ENCODE measurements around the gene KLRC3.
"Not testable (repeated sequence)": the region's sequence is repeated elsewhere in the genome, so short reads cannot be mapped to it uniquely, and the experiment has no call there.

Gene KLRC3

DNA sequence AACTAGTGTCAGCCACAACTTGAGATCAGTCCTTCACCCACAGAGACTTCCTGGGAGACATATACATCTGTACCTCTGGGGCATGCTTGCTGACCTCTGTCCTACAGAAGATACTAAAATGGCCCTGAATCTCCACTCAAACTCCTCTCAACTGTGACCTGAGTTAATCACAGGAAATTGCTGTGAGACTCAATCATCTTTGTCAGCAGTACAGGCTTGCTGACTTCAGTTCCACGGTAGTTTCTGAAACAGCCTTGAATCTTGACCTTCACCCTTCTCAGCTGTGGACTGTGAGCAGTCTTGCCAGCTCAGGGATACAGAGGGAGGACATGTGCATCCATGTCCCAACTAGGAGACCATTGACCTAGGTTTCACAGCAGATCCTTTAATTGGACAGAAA lies 34.1 kb upstream of the KLRC3 start:
- Mint-ChIP-seq H3K9me3 (peaks cover 50% of the 10 kb centered on the region), H3K36me3 (ENCODE audit: low read depth) (peaks cover 27% of the 10 kb centered on the region), H3K4me1 (no peaks in the 10 kb centered on the region), H3K27ac (no peak overlapping the region), H3K4me3 (no peak overlapping the region), H3K27me3 (ENCODE audit: low read depth, poor library complexity) (no peaks in the 10 kb centered on the region)
- TF ChIP-seq, protein P1, sequence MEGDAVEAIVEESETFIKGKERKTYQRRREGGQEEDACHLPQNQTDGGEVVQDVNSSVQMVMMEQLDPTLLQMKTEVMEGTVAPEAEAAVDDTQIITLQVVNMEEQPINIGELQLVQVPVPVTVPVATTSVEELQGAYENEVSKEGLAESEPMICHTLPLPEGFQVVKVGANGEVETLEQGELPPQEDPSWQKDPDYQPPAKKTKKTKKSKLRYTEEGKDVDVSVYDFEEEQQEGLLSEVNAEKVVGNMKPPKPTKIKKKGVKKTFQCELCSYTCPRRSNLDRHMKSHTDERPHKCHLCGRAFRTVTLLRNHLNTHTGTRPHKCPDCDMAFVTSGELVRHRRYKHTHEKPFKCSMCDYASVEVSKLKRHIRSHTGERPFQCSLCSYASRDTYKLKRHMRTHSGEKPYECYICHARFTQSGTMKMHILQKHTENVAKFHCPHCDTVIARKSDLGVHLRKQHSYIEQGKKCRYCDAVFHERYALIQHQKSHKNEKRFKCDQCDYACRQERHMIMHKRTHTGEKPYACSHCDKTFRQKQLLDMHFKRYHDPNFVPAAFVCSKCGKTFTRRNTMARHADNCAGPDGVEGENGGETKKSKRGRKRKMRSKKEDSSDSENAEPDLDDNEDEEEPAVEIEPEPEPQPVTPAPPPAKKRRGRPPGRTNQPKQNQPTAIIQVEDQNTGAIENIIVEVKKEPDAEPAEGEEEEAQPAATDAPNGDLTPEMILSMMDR (IDR thresholded peaks at IDR 0.05) = no peak
- no peak for DNase-seq

DNA sequence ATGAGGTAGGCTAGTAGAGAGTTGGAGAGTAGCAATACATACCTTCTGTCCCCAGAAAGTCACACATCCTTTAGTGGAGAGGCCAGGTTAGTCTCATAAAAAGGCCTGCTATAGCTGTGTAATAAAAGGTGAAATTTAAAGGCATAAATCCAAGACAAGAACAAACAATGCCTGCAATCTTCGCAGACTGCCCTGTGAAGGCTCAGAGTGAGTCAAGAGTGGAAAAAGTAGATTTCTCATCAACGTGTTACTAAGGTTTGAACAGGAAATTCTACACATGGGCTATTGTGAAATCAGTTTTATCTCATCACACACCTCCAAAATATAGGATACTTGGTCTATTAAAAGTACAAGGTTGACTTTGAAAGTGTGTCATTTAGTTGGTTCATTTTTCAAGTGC lies 32.8 kb upstream of the KLRC3 start, which contains the start of gene KLRC1:
TSS of gene KLRC1 (minus strand) at position 222 of the 400 bp plus-strand sequence. CDS start 2,221 bp downstream, outside the sequence.
- TF ChIP-seq, protein P1 (IDR thresholded peaks at IDR 0.05) = no peak
- H3K4me1 Mint-ChIP-seq = no peaks in the 10 kb centered on the region
- peaks cover 39% of the 10 kb centered on the region for H3K9me3 Mint-ChIP-seq
- H3K27me3 Mint-ChIP-seq (ENCODE audit: low read depth, poor library complexity) = no peaks in the 10 kb centered on the region
- H3K36me3 Mint-ChIP-seq (ENCODE audit: low read depth) = peaks cover 20% of the 10 kb centered on the region
- DNase-seq = no peak
- H3K27ac Mint-ChIP-seq = no peak within 1 kb of the TSS
- no peak within 1 kb of the TSS for H3K4me3 Mint-ChIP-seq

DNA sequence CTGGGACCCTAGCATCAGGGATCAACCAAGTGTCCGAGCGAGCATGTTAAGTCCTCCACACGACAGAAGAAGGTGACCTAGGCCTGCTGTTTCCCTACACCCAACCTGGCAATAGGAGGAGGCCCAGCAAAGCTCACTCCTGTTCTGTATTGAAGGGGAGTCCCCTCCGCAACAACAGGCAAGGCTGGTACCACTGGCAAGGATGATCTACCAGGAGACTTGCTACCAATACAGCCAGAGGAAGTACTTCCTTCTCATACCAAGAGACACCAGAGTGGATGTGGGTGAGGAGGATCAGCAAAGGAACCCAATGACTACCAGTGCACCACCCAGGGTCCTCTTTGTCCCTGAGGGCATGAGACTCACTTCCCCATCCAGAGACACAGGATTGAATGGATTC lies 27.8 kb upstream of the KLRC3 start:
- no peaks in the 10 kb centered on the region for H3K36me3 Mint-ChIP-seq (ENCODE audit: low read depth)
- no peaks in the 10 kb centered on the region for H3K27me3 Mint-ChIP-seq (ENCODE audit: low read depth, poor library complexity)
- H3K27ac Mint-ChIP-seq = no peak overlapping the region
- H3K4me3 Mint-ChIP-seq = no peak overlapping the region
- TF ChIP-seq, protein P1 (IDR thresholded peaks at IDR 0.05) = no peak
- H3K4me1 Mint-ChIP-seq = no peaks in the 10 kb centered on the region
- no peaks in the 10 kb centered on the region for H3K9me3 Mint-ChIP-seq
- no peak for DNase-seq

DNA sequence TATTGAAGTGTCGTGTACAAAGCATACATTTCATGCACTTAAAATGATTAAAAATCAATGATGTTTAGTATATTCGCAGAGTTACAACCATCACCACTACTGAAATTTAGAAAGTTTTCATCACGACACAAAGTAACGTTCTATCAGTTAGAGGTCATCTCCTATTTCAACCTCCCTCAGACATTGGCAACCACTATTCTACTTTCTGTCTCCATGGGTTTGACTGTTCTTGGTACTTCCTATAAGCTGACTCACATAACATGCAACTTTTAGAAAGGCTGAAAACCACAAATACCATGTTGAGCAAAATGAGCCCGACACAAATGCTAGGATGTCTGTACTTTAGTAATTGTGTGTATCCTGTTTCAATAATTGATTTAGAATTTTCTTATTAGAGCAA lies 25.7 kb upstream of the KLRC3 start:
- not testable (repeated sequence) for DNase-seq; H3K9me3 Mint-ChIP-seq; H3K4me1 Mint-ChIP-seq; H3K4me3 Mint-ChIP-seq; H3K27me3 Mint-ChIP-seq (ENCODE audit: low read depth, poor library complexity); H3K36me3 Mint-ChIP-seq (ENCODE audit: low read depth); H3K27ac Mint-ChIP-seq

DNA sequence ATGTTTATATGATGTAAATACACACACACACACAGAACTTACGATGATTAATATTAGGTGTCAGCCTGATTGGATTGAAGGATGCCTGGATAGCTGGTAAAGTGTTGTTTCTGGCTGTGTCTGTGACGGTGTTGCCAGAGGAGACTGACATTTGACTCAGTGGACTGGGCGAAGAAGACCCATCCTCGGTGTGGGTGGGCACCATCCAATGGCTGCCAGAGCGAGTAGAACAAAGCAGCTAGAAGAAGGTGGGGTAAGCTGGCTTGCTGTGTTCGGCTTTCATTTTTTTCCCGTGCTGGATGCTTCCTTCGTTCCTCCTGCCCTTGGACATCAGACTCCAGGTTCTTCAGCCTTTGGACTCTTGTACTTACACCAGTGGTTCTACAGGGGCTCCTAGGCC lies 20.7 kb upstream of the KLRC3 start:
- not testable (repeated sequence) for H3K27ac Mint-ChIP-seq; DNase-seq; H3K36me3 Mint-ChIP-seq (ENCODE audit: low read depth); H3K27me3 Mint-ChIP-seq (ENCODE audit: low read depth, poor library complexity); H3K9me3 Mint-ChIP-seq; H3K4me3 Mint-ChIP-seq; H3K4me1 Mint-ChIP-seq

DNA sequence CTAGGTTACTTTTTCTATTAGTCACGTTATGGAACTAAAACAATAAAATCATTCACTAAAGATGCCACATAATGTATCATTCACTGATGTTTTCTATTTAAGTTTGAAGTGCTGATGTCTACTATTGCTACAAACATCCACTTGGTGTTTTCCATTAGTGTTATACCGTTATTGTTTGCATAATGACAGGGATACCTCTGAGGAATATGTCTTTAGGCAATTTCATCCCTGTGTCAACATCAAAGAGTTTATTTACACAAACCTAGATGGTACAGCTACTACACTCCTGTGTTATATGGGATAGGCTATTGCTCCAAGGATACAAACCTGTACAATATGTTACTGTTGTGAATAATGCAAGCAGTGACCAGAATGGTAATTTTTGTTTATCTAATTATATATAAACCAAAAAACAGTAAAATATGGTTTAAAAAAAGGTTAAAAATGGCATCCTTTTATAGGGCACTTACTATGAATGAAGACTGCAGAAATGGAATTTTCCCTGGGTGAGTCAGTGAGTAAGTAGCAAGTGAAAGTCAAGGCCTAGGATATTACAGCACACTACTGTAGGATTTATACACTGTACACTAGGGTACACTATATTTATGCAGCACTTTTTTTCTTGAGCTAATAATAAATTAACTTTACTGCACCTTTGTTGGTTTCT lies 19.3 kb upstream of the KLRC3 start:
- not testable (repeated sequence) for H3K36me3 Mint-ChIP-seq (ENCODE audit: low read depth); H3K27ac Mint-ChIP-seq; H3K9me3 Mint-ChIP-seq; H3K4me3 Mint-ChIP-seq; H3K27me3 Mint-ChIP-seq (ENCODE audit: low read depth, poor library complexity); DNase-seq; H3K4me1 Mint-ChIP-seq

DNA sequence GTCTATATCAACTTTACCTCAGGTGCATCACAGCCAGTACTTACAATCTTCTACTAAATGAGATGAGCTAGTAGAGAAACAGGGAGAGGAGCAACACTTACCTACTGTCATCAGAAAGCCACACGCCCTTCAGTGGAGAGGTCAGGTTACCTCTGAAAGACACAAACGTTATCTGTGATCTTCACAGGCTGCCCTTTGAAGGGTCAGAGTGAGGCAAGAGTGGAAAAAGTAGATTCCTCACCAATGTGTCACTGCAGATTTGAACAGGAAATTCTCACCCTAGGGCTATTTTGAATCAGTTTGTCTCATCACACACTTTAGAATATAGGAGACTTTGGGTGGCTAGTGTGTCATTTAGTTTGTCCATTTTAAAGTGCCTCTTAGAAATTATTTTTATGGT lies 17.2 kb upstream of the KLRC3 start:
- H3K27ac Mint-ChIP-seq; H3K27me3 Mint-ChIP-seq (ENCODE audit: low read depth, poor library complexity); H3K9me3 Mint-ChIP-seq; H3K4me3 Mint-ChIP-seq; H3K36me3 Mint-ChIP-seq (ENCODE audit: low read depth); DNase-seq; H3K4me1 Mint-ChIP-seq: not testable (repeated sequence)

DNA sequence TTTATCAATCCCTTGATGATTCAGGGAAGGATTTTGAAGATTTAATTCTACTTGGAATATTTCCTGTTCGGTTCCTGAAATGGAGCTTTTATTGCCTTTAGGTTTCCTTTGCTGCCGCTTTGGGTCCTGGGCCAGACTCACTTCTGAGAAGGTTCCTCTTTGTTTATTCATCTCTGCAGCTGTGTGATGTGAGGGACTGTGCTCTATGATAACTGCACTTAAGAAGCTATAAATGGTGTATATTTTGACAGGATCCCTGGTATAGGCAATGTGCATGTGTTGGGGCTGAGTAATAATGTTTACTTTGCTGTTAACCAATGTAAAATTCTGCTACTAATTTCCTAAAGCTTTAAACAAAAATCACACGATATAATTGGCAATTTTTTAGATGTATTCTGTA lies 15.4 kb upstream of the KLRC3 start, which contains the start of gene KLRC2:
TSS of gene KLRC2 (minus strand) at position 195 of the 400 bp plus-strand sequence. CDS start at position 171, 24 bp downstream.
- not testable (repeated sequence) for DNase-seq, H3K27ac Mint-ChIP-seq, H3K4me3 Mint-ChIP-seq

DNA sequence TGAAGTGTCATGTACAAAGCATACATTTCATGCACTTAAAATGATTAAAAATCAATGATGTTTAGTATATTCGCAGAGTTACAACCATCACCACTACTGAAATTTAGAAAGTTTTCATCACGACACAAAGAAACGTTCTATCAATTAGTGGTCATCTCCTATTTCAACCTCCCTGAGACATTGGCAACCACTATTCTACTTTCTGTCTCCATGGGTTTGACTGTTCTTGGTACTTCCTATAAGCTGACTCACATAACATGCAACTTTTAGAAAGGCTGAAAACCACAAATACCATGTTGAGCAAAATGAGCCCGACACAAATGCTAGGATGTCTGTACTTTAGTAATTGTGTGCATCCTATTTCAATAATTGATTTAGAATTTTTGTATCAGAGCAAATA lies 10.2 kb upstream of the KLRC3 start:
- DNase-seq; H3K36me3 Mint-ChIP-seq (ENCODE audit: low read depth); H3K4me1 Mint-ChIP-seq; H3K9me3 Mint-ChIP-seq; H3K27ac Mint-ChIP-seq; H3K4me3 Mint-ChIP-seq; H3K27me3 Mint-ChIP-seq (ENCODE audit: low read depth, poor library complexity): not testable (repeated sequence)

More for the DNA sequence above, 15.4 kb upstream of the KLRC3 start, which contains the start of gene KLRC2:
- not testable (repeated sequence) for H3K36me3 Mint-ChIP-seq (ENCODE audit: low read depth); H3K9me3 Mint-ChIP-seq; H3K4me1 Mint-ChIP-seq; H3K27me3 Mint-ChIP-seq (ENCODE audit: low read depth, poor library complexity)

DNA sequence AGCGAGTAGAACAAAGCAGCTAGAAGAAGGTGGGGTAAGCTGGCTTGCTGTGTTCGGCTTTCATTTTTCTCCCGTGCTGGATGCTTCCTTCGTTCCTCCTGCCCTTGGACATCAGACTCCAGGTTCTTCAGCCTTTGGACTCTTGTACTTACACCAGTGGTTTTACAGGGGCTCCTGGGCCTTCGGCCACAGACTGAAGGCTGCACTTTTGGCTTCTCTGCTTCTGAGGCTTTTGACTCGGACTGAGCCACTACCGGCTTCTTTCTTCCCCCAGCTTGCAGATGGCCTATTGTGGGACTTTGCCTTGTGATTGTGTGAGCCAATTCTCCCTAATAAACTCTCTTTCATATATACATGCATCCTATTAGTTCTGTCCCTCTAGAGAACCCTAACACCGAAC lies 5.5 kb upstream of the KLRC3 start:
- DNase-seq; H3K27me3 Mint-ChIP-seq (ENCODE audit: low read depth, poor library complexity); H3K4me1 Mint-ChIP-seq; H3K9me3 Mint-ChIP-seq; H3K36me3 Mint-ChIP-seq (ENCODE audit: low read depth); H3K27ac Mint-ChIP-seq; H3K4me3 Mint-ChIP-seq: not testable (repeated sequence)

DNA sequence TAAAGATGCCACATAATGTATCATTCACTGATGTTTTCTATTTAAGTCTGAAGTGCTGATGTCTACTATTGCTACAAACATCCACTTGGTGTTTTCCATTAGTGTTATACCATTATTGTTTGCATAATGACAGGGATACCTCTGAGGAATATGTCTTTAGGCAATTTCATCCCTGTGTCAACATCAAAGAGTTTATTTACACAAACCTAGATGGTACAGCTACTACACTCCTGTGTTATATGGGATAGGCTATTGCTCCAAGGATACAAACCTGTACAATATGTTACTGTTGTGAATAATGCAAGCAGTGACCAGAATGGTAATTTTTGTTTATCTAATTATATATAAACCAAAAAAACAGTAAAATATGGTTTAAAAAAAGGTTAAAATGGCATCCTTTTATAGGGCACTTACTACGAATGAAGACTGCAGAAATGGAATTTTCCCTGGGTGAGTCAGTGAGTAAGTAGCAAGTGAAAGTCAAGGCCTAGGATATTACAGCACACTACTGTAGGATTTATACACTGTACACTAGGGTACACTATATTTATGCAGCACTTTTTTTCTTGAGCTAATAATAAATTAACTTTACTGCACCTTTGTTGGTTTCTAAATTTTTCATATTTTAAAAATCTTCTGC lies 4.0 kb upstream of the KLRC3 start:
- H3K4me3 Mint-ChIP-seq; H3K27ac Mint-ChIP-seq; DNase-seq; H3K9me3 Mint-ChIP-seq; H3K36me3 Mint-ChIP-seq (ENCODE audit: low read depth); H3K27me3 Mint-ChIP-seq (ENCODE audit: low read depth, poor library complexity); H3K4me1 Mint-ChIP-seq: not testable (repeated sequence)

DNA sequence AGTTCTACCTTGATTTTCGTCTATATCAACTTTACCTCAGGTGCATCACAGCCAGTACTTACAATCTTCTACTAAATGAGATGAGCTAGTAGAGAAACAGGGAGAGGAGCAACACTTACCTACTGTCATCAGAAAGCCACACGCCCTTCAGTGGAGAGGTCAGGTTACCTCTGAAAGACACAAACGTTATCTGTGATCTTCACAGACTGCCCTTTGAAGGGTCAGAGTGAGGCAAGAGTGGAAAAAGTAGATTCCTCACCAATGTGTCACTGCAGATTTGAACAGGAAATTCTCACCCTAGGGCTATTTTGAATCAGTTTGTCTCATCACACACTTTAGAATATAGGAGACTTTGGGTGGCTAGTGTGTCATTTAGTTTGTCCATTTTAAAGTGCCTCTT lies 1.8 kb upstream of the KLRC3 start:
- H3K4me3 Mint-ChIP-seq; H3K36me3 Mint-ChIP-seq (ENCODE audit: low read depth); DNase-seq; H3K4me1 Mint-ChIP-seq; H3K27me3 Mint-ChIP-seq (ENCODE audit: low read depth, poor library complexity); H3K9me3 Mint-ChIP-seq; H3K27ac Mint-ChIP-seq: not testable (repeated sequence)

Measured in nephron progenitor cell (in vitro differentiated cells).